ENCODE measurements around the gene LFNG. TPM values are rescaled to one million over a fixed set of nuclear protein-coding genes. Genes with fewer than 3 reads are reported as not detected.

The LFNG gene
- total RNA-seq, 2 donors from 2014 or later = 48.3 to 70.1 TPM

DNA sequence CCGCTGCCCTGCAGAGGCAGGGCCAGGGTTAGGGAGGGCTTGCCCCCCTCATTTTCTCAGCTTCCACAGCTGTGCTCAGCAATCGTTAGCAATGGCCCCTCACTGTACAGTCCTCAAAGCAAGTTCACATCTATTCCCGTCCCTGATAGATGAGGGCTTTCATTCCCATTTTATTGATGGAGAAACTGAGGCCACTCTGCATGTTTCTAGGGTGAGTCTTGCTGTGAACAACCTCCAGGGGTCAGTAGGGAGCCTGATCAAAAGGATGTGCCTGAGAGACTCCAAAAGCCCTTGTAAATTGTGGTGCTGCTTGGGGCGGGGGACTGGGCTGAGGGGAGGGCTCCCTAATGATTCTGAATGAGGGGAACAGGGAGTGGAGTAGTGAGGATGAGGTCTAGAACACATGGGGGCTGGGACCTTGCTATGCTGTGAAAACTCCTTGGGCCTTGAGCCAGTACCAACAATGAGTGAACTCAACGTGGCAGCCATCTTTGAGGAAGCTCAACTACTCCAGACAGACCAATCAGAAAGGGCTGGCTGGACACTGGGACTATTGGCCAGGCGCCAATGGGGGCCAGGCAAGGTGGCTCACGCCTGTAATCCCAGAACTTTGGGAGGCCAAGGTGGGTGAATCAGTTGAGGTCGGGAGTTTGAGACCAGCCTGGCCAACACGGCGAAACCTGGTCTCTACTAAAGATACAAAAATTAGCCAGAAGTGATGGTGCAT is 36.7 kb upstream of the LFNG start:
- peak in 1 of 2 donors; percentile 3 for DNase-seq
- ATAC-seq = no peak
- intact Hi-C loops (cut with DNase I, micrococcal nuclease) = no loop called here

DNA sequence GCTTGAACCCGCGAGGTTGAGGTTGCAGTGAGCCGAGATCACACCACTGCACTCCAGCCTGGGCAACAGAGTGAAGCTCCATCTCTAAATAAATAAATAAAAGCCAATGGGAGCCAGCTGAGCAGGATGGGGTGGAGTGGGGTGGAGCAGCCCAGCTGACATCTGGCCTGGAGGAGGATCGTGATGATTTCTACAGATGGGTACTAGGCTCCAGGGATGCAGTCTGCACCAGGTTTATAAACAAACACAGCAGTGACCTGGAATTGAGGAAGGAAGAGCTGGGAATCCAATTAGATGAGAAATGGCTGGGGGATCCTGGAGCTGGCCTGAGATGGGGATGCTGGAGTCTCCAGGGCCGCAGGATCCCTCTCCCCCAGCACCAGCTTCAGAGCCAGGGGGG is 36.1 kb upstream of the LFNG start:
- DNase-seq (peak in 1 of 2 donors; percentile 17), ATAC-seq (peak; percentile 46)
- intact Hi-C loops (cut with DNase I, micrococcal nuclease) = no loop called here

DNA sequence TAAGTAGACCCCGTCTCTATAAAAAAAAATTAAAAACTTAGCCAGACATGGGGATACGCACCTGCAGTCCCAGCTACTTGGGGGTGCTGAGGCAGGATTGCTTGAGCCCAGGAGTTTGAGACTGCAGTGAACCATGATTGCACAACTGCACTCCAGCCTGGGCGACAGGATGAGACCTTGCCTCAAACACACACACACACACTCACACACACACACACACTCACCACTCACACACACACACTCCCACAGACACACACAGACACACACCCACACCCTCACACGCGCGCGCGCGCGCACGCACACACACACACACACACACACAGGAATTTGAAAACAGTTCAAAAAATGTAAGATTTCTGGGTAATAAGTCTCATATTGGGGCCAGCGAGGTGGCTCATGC is 34.7 kb upstream of the LFNG start:
- intact Hi-C loops (cut with DNase I, micrococcal nuclease) = no loop called here
- ATAC-seq (no peak), DNase-seq (no peak)

DNA sequence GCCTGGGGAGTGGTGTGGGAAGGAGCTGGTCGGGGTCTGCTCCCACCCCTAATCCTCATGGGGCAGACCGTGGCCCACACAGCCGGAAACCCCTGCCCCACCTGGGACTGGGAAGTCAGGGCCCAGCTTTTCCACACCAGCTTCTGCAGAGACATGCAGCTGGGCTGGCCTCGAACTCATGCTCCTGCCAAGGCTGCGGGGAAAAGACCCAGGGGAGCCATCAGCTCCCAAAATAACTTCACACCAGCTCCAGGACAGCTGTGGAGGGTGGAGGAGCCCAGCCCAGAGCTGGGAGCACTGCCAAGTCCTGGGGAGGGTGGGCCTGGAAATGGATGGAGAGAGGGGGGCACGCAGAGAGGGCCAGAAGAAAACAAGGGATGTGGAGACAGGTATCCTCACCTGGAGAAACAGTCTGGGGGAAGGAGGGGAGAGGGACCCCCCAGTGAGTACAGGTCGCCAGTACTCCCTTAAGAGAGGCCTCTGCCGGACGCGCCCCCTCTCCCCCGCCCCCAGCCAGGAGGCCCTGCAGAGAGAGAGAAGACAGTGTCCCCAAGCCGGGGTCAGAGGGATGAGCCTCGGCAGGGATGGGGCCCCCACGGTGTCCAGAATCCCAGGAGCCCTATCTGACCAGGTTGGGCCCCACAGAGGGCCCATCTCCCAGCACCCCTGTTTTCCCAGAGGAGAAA is 31.8 kb upstream of the LFNG start:
- DNase-seq (peak in 1 of 2 donors; percentile 6), ATAC-seq (no peak)
- intact Hi-C loops (cut with DNase I, micrococcal nuclease) = no loop called here

DNA sequence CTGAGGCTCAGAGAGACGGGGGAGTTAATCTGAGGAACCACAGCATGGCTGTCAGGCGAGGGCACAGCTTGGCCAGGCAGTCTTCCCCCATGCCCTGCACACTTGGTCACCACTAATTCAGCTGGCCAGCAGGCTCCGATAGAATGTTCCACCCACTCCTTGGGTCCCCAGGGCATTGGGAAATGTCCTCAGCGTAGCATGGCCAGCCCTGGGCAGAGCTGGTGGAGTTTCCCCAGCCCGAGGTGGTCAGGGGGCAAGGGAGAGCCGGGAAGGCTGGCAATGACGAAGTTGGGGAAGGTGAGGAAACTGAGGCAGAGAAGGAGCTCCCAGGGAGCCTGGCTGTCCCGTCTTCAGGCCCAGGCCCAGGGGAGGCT is 31.3 kb upstream of the LFNG start:
- intact Hi-C loops (cut with DNase I, micrococcal nuclease) = no loop called here
- ATAC-seq (no peak), DNase-seq (peak in 1 of 2 donors; percentile 5)

DNA sequence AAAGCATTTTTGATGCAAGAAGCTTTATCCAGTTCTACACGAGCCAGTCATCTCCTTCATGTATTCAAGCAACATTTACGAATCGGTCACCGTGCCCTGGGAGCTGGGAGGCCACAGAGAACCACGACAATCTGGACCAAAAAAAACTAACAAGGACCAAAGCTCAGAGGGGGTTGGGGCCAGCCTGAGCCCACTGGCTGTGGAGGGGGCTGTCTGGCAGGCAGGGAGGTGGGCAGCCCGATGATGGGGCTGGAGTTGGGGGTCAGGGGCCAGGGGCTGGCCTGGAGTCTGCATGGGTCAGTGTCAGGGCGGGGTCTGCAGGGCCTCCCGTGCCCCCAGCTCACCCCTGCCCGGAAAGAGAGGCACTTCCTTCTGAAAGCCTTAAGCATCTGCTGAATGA is 30.9 kb upstream of the LFNG start:
- intact Hi-C loops (cut with DNase I, micrococcal nuclease) = no loop called here
- ATAC-seq (no peak), DNase-seq (no peak)

DNA sequence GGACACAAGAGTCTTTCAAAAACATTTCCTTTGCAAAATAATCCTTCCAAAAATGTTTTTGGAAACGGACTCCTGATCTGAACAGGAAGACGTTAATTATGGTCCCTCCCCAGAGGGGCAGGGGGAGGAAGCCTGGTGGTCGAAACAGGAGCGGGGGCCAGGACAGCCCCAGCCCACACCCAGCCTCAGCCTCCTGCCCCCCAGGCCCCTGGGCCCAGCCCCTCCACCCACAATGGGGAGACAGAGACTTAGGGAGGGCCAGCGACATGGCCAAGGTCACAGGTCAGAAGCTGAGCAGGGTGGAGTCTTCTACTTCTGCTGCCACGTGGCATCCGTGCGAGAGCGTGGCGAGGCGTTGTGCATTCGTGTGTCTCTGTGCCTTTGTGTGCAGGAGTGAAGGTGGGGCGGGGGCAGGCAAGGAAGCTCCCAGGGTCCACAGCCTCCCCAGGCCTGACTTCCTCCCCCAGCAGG is 29.4 kb upstream of the LFNG start:
- intact Hi-C loops (cut with DNase I, micrococcal nuclease) = no loop called here
- no peak for DNase-seq
- ATAC-seq = no peak

DNA sequence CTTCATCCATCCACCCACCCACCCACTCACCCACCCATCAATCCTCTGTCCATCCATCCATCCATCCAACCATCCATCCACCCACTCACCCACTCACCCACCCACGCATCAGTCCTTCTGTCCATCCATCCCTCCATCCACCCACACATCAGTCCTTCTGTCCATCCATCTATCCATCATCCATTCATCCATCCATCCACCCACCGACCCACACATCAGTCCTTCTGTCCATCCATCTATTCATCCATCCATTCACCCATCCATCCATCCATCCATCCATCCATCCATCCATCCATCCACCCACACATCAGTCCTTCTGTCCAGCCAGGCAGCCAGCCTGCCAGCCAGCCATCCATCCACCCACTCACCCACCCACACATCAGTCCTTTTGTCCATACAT is 27.5 kb upstream of the LFNG start:
- ATAC-seq (no peak), DNase-seq (no peak)
- intact Hi-C loops (cut with DNase I, micrococcal nuclease) = no loop called here

DNA sequence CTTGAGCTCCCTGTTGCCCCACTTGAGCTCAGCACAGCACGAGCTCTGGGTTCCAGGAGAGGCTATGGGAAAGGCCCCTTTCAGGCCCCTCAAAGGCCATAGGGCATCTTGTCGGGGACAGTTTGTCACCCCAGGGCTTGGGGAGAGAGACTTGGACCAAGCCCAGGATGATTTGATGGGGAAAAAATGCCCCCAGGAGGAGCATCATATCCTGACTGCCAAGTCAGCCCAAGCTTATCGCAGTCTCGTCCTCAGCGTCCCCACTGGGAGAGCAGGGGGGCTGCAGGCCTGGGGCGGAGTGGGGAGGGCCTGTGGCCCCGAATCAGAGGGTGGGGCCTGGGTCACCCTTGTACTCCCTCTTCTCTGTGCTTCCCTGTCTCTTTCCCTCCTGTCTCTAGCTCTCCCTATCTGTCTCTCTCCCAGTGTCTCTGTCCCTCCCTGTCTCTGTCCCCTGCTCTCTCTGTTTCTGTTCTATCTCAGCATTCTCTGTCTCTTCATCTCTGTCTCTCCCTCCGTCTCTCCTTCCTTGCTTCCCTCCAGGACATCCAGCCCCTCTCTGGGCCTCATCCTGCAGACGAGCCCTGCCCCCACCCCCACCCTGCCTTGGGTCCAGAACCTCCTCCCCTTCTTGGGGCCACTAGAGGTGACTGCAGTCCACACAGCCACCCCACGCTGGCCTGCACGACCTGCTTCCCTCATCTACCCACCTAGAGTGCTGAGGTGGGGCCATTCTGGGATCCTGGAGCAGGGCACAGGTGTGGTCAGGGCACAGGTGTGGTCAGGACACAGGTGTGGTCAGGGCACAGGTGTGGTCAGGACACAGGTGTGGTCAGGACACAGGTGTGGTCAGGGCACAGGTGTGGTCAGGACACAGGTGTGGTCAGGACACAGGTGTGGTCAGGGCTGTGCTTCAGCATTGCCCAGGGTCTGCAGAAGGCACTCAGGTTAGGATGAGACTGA is 26.1 kb upstream of the LFNG start:
- intact Hi-C loops (cut with DNase I, micrococcal nuclease) = no loop called here
- DNase-seq (peak in 1 of 2 donors; percentile 55), ATAC-seq (peak; percentile 71)

DNA sequence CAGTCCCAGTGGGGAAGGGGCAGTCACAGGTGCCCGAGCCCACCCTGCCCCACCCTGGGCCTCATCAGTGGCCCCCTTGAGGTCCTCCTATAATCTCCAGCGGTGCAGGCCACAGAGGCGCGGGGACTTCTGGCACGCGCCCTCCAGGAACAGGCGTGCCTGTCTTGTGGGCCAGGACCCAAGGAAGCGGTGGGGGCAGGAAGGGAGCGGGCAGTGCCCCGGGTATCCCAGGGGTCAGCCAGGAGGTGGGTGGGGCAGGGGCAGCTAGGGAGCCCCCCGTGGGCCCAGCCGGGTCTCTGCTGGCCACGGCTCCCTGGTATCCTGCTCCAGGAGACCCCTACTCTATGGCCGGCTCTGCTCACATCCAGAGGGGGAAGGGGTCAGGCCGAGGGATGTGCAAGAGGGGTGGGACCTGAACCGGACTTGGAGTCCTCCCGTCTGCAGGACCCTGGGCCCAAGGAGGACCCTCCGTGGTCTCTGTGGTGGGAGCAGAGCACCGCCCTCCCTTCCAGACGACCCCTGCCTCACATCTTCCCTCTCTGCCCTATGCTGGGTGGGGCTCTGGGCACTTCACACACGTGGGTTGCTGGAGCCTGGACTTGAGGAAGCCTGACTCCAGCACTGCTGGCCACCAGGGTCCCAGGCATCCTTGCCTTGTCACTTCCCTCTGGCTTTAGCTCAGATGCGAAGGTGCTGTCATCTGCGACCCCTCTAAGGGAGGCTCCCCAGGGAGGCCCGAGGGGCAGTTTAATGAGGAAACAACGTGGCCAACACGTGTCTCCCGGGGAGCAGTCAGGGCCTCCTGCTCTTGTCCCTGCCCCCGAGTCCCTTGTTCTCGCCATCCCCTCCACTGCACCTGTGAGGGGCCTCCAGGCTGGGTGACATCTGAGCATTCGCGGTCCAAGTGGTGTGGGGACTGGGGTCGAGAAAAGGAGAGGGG is 25.1 kb upstream of the LFNG start:
- DNase-seq (no peak), ATAC-seq (peak; percentile 56)
- intact Hi-C loops (cut with DNase I, micrococcal nuclease) = no loop called here

DNA sequence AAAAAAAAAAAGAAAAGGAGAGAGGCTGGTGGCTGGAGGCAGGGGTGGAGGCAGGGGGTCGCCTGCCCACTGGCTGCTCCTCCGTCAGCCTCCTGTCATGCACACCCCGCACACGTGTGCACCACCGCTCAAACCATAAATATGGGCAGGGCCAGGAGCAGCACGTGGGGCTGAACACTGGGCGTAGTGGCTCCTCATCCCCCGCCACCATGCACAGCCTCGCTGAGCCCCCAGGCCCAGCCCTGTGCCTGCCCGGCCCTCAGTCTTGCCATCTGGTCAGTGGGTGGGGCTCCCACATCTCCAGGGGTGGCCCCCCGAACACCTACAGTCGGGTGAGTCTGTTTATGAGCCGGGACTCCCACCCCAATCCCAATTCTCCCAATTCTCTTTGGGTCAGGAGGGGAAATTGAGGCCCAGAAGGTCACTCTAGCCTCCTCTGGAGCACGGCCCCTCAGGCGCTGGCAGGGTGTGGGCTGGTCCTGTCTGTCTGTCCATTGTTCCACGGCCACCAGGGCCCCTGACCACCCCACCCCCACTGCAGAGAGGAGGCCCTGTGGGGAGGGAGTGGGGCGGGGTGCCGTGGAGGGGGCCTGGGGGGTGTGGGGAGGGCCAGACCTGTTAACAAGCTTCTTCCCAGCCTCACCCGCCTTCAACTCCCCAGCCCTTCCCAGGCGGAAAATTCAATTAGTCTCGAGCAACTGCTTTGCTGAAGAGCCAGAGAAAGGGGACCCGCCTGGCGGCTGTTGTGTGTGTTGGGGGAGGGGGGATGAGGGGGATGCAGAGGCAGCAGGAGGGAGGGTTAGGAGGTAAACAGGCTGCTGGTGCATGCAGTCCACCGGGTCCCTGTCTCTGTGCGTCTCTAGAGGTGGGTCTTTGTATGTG is 23.9 kb upstream of the LFNG start:
- ATAC-seq = peak; percentile 70
- no peak for DNase-seq
- intact Hi-C loops (cut with DNase I, micrococcal nuclease) = no loop called here

DNA sequence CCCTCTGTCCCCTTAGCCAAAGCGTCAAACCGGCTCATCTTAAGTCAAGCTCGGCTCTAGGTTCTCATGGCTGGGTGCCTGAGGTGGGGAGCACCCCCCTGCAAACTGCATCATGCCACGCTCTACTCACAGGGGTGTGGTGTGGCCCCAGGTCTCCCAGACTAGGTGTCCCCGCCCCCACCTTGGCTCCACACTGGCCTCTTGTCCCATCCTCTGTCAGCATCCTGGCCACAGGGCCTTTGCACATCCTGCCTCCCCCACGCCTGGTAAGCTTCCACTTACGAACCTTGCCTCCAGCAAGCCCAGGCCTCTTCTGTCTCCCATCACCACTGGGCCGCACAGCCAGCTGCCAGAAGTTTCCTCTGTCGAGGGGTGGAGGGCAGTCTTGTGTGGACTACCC is 23.2 kb upstream of the LFNG start:
- no peak for ATAC-seq
- intact Hi-C loops (cut with DNase I, micrococcal nuclease) = no loop called here
- DNase-seq = no peak

DNA sequence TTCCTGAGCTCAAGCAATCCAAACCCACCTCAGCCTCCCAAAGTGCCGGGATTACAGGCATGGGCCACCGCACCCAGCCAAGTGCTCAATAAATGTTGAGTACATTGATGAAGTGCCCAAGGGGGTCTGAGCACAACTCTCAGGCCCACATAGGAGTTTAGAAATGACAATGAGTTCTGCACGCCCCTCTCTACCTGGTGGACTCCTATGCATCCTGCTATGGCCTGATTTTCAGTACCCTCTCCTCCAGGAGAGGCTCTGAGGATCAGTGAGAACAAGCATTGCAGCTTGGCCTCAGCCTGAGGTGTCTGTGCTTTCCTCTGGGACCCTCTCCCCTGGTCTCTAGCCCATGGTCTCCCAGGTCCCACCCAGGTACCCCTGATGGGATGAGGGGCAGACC is 22.5 kb upstream of the LFNG start:
- DNase-seq = no peak
- ATAC-seq = no peak
- intact Hi-C loops (cut with DNase I, micrococcal nuclease) = no loop called here

DNA sequence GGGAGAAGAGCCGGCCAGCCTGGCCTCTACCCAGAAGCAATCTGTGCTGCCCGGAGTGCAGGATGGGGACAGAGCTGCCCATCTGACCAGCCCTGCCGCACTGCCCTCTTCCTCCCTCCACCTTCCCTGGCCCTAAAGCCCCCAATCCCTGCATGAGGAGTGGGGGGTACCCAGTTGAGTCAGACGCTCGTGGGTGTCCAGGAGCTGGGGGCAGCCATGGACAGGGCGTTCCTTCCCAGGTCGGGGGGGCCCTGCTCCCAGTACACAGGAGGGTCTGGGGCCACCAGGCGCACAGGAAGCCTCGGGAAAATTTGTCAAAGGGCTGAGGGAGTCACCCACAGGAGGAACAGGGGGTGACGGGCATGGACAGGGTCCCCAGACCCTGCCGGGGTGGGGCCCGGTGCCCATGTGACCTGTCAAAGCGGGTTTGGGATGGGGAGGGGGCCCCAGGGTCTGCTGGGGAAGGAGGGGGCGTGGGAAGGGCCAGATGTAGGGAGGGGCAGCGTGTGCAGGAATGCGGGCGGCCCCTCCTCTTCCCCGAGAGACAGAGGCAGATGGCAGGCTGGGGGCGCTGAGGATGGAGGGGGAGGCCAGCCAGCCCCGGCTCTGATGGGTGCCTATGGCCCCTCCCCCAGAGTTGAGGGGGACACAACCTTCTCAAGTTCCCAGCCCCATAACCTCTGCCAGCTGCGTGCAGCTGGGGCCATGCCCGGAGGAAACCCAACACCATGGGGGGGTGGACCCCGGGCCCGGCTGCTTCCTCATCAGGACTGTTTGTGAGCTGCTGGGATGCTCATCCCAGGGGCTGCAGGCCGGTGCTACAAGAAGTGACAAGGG is 21.9 kb upstream of the LFNG start:
- ATAC-seq (no peak), DNase-seq (no peak)
- intact Hi-C loops (cut with DNase I, micrococcal nuclease) = no loop called here

DNA sequence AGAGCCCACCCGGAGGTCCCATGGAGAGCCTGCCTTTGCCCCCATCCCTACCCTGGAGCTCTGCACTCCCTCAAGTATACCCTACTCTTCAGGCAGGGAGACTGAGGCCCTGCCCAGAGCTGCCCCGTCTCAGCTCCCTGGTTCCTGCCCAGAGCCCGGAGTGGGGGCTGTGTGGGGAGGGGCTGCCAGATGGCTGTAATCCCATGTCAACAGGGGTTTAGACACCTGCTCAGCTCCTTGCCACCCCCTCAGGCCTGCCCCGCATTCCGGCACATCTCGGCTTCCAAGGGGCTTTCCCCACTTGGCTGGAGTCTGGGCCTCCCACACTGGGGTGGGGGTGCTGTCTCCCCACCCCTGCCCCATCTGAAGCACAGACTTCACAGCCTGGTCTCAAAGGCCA is 20.9 kb upstream of the LFNG start:
- intact Hi-C loops (cut with DNase I, micrococcal nuclease) = no loop called here
- ATAC-seq (no peak), DNase-seq (no peak)

DNA sequence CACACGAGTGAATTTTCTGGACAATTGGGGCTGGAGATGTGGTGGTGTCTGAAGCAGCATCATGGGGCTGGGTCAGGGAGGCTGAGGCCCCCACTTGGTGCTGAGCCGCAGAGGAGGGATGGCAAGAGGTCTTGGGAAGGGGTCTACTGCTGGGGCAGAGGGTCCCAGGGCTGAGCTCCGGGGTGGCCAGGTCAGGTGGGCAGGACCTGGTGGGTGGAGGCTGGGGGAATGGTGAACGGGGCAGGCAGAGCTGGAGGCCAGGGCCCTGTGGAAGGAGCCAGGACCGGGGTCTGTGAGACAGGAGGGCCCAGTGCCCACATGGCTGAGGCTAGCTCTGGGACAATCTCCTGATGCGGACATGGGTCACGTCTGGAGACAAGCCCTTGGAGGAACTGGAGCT is 20.4 kb upstream of the LFNG start:
- ATAC-seq (no peak), DNase-seq (no peak)
- intact Hi-C loops (cut with DNase I, micrococcal nuclease) = no loop called here
